T-helper 2 cell (primary cell): ENCODE measurements around the gene CLCN6.

ENCODE experiments used
- DNase-seq, 5 experiments: peaks; one replicate each; pipeline versions ENCODE4 v3.0.0 to v3.0.0-alpha.2; 2012 to 2022

The CLCN6 gene

DNA sequence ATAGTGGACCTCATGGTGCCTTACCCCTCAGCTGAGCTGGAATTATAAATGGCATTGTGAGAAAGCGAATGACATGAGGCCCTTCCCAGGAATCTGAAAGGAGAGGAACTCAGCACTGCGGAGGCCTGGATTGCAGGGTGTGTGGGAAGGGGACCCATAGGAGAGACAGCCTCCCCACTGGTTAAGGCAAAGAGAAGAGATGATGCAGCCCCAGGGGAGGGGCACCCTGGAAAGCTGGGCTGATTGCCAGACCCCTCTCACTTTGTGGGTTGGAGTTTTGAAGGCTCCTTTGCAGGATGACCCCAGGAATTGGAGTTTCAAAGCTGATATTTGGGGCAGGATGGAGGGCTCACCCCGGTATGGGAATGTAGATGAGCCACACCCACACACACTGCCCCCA lies 50.7 kb downstream of the CLCN6 start:
- no peak for DNase-seq

DNA sequence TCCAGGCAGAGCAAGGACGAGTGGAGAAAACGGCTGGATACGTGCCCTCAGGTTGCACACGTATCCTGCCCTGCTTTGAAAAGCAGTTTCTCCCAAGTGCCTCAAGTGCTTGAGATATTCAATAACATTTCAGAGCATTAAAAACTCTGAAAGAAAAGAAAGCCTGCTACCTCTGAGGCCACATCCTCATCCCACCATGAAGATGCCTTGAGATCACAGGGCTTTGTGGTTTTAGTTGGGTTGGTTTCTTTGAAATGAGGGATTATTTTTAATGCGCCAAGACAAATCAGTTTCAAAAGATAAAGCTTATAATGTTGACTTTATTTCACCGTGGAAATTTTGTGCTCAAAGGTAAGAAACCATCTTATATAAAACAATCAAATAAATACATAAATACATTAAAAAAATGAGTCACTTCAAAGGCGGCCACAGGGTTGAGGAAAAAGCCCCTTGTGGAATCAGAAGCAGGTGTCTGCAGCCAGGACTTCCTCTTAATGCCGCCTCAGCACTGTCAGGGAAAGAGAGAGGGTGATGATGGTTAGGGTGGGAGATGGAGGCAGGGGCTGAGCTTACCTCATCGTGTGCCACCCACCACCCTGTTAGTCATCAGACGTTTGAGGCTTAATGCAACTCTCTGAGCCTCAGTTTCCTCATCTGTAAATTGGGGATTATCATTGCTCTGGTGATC lies 51.3 kb downstream of the CLCN6 start:
- no peak for DNase-seq

DNA sequence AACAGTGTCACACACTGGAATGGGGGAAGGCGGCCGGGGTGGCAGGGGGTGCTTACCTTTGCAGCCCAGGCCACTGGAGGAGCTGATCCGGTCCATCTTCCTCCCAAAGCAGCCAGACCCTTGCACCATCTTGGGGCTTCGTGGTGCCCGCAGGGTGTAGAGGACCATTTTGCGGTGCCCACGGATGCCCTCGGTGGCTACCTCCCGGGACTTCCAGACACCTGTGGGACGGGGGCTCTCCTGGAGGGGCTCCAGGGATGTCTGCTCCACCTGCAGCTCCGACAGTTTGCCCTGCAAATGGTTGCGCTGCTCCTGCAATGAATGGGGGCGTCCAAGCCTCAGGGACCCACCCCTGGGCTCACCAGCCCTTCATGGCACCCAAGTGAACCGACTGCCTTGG lies 52.2 kb downstream of the CLCN6 start:
- no peak for DNase-seq

DNA sequence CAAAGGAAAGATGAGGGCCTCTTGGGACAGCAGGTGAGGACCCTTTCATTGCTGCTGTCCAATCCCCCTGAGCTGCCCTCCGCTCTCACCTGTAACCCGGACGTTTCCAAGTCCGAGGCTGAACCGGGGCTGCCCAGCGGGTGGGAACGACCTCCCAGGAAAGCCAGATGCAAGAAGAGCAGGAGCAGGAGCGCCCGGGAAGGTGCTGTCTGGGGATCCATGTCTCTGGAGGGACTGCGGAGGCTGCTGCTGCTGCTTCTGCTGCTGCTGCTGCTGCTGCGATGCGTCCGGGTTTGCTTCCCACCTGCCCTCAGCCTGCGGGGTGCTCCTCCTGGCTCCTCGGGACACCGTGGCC lies 52.6 kb downstream of the CLCN6 start, which contains the start of gene NPPB:
Gene NPPB, minus strand, starts transcription at position 333 of the 355 bp plus-strand sequence. Its CDS starts 112 bp downstream, at position 221.
- DNase-seq: no peak

DNA sequence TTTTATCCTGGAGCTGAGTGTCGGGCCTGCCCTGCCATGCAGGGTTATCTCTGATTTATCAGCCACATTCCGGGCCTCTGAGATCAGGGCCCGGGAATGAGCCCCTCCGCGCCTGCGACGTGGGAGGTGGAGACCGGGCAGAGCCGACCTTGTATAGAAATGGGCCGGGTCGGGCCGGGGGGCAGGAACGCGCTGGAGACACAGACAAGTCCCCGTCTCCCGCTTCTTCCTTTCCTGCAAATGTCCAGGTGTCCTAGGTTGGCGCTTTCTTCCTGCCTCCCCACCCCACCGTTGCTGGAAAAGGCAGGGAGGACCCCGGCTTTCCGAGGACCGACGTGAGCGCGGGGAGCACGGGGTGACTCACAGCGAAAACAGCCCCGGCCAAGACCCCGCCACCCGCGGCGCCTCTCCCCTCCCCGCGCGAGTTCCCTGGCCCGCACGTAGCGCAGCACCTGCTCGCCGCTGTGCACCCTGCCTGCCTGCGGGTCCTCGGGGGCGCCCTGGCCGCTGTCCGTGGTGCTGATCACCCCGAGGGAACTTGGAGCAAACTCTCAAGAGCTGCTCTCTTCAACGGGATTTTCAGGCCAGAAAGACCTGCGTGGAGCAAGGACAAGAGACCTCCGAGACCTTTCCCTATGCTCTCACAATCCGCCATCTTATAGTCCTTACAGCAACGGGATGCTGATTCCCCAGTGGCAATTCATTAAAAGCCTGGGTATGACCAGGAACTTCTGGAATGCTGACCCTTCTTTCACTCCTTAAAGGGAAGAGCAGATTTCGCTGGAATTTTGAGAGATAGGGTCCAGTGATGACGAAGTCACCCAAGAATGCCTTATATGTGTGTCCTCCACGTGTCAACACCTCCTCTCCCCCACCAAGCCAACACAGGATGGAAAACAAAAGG lies 53.2 kb downstream of the CLCN6 start:
- DNase-seq: peak; percentile 45 to 68 (median 61)

DNA sequence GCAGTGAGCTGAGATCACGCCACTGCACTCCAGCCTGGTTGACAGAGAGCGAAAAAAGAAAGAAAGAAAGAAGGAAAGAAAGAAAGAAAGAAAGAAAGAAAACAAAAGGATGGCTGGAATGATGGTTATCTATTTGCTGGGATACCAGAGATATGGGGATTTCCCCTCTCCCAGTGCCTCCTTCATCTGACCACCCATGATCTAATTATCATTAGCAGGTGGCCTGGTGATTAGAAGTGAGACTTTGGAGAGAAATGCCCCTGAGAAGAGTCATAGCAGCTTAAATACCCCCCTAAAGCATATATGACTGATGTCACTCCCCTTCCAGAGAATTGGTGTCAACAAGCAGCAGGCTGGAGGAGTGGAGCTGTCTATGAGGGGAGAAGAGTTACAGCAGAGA lies 54.1 kb downstream of the CLCN6 start:
- DNase-seq: no peak

DNA sequence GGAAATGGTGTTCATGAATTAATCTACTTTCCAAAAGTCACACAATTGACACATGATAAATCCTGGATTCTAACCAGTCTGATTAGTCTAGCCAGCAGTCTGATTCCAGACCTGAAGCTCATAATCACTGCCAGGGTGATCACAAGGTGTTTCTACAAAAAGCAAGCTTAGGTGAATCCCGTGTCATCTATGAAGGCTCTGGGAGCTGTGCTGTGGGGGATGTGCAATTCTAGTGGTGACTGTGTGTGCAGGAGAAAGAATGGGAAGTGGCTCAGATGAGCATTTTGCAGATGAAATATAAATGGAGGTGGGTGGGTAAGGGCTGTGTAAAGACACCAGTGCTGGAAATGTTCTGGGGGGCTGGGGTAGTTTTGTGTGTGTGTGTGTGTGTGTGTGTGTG lies 54.6 kb downstream of the CLCN6 start:
- DNase-seq: no peak

DNA sequence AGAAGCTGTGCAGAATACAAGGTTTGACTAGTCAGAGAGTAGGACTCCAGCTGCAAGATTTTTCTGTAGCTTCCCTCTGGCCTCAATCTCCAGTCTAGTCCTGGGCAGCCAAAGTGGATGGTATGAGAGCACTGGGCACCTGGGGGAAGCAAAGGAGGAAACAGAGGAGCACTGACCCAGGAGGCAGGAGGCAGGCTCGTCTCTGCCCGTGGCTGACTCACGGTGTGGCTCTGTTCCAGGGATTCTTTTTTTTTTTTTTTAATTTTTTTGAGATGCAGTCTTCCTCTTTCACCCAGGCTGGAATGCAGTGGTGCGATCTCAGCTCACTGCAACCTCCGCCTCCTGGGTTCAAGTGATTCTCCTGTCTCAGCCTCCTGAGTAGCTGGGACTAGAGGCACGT lies 56.9 kb downstream of the CLCN6 start:
- DNase-seq: no peak

DNA sequence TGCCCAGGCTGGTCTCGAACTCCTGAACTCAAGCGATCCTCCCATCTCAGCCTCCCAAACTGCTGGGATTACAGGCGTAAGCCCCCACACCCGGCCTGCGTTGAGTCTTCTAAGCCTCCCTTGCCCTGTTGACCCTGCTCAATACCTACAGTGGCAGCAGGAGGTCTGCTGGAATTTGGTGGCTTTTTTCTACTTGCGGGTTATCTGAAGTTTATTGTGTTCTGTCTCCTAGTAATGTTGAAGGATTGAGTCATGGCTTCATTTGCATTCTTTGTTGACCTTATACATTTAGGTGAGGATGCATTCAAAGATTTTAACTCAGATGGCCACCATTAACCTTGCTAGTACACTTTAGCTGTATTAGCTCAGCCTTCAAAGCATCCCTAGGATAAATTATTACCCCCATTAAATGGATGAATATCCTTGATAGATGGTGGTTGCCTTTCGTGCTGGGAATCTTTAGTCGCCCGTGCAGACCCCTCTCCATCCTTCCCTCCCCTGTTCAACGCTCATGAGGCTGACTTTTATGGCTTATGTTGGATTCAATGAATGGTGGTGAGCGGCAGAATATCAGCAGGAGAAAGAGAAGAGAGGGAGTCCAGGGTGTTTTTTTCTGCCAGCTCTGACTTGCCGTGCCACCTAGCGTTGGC lies 62.5 kb downstream of the CLCN6 start:
- no peak for DNase-seq

DNA sequence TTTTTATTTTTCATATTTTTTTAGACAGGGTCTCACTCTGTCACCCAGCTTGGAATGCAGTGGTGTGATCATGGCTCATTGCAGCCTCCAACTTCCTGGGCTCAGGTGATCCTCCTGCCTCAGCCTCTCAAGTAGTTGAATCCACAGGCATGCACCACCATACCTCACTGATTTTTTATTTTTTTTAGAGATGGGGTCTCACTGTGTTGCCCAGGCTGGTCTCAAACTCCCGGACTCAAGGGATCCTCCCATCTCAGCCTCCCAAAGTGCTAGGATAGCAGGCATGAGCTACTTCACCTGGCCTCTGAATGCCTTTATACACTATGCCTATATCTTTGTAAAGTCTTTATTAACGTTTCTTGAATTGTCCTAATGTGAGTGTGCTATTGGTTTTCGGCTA lies 63.1 kb downstream of the CLCN6 start:
- DNase-seq: no peak

DNA sequence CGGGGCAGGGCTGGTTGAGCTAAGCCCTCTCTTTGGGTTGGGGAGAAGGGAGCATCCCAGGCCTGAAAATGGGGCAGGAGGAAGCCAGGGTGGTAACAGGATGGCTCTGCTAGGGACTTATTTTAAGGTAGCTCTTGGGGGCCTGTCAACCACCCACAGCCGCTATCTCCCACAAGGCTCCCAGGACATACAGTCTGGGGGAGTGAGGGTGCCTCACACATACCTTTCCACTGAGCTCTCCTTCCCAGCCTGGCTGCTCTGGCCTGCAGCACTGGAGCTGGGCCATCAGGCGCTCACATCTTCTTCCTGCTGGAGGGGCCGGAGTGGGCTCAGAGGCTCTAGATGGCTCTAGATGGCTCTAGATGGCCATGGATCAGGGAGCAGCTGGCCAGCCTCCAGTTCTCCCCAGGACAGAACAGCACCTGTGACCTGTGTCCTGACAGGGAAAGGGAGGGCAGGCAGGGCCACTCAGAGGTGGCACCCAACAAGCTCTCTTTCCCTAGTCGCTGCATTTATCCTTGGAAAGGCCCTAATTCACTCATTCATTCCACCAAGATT lies 63.7 kb downstream of the CLCN6 start:
- DNase-seq: no peak

DNA sequence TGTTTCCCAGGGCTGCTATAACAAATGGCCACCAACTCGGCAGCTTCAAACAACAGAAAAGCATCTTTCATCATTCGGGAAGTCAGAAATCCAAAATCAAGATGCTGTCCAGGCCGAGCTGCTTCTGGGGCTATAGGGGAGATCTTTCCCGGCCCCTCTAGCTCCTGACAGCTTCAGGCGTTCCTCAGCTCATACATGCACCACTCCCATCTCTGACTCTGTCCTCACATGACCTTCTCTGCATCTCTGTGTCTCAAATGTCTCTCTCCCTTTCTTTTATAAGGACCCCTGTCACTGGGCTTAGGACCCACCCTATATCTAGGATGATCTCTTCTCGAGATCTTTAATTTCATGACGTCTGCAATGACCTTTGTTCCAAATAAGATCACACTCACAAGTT lies 66.6 kb downstream of the CLCN6 start:
- no peak for DNase-seq

DNA sequence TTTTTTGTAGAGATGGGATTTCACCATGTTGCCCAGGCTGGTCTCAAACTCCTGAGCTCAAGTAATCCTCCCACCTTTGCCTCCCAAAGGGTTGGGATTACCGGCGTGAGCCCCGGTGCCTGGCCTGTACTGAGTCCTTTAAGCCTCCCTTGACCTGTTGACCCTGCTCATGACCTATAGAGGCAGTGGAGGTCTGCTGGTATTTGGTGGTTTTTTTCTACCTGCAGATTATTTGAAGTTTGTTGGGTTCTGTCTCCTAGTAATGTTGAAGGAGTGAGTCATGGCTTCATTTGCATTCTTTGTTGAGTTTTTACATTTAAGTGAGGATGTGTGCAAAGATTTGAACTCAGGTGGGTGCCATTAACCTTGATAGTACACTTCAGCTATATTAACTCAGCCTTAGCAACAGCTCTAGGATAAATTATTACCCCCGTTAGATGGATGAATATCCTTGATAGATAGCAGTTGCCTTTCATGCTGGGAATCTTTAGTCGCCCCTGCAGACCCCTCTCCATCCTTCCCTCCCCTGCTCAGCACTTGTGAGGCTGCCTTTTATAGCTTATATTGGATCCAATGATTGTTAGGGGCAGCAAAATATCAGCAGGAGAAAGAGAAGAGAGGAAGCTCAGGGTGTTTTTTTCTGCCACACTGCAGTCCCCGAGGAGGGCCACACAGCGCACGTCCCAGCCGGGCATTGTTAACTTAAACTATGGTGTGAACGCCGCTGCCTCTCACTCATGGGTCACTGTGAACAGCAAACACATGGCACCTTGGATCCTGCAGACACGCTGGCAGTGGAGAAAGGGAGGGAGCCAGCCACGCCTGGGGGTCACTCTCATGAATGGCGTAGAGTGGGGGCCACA lies 67.6 kb downstream of the CLCN6 start:
- no peak for DNase-seq

DNA sequence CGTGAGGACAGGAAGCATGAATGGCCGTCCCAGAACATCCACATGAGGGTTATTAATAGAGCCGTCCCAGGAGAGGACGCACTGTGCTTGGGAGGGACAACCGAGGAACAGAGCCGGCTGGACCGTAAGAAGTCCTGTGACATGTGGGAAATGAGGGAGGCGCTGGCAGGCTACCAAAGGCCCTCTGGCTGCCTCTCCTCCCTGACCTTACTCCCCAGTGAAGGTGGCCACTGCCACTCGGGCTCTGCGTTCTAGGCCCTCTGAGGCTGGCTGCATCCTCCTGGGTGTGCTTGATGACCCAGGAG lies 68.2 kb downstream of the CLCN6 start:
- DNase-seq: no peak

DNA sequence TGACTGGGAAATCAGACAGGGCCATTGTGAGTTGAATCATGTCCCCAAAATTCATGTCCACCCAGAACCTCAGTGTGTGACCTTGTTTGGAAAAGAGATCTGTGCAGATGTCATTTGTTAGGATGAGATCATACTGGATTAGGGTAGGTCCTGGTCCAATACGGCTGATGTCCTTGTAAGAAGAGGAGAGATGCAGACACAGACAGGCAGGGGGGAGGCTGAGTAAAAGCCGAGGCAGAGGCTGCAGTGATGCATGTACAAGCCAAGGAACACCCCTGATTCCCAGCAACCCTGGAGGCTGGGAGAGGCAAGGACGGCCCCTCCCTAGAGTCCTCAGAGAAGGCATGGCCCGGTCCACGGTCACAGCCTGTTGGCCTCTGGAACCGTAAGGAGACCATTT lies 68.6 kb downstream of the CLCN6 start:
- DNase-seq: no peak

DNA sequence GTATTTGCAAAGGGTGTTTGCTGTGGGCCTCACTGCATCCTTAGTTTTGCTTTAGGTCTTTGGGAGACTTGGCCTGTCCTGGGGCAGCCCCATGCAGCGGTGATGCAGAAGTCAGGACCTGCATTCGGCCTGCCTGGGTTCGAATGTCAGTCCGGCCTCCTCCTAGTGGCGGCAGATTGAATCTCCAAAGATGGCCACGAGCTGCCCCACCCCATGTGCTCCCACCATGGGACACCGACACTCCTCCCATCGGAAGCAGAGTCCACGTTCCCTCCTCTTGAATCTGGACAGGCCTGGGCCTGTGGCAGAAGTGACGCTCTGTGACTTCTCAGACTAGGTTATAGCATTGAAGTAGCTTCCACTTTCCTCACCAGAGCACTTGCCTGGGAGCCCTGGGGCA lies 69.1 kb downstream of the CLCN6 start:
- DNase-seq: no peak

DNA sequence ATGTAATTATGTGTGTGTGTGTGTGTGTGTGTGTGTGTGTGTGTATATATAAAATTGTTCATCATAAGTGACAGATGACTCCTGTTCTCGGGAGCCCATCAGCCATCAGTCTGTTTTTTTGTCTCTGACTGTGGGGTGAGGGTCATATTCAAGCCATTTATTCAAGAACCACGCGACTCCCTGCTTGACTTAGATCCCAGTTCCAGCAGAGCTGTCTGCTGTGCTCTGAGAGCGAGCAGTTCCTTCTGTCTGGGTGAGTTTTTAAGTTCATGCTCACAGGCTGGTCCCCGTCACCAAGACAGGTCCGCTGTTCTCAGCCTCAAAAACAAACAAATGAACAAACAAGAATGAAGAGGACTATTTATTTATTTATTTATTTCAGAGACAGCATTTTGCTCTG lies 71.1 kb downstream of the CLCN6 start:
- no peak for DNase-seq

DNA sequence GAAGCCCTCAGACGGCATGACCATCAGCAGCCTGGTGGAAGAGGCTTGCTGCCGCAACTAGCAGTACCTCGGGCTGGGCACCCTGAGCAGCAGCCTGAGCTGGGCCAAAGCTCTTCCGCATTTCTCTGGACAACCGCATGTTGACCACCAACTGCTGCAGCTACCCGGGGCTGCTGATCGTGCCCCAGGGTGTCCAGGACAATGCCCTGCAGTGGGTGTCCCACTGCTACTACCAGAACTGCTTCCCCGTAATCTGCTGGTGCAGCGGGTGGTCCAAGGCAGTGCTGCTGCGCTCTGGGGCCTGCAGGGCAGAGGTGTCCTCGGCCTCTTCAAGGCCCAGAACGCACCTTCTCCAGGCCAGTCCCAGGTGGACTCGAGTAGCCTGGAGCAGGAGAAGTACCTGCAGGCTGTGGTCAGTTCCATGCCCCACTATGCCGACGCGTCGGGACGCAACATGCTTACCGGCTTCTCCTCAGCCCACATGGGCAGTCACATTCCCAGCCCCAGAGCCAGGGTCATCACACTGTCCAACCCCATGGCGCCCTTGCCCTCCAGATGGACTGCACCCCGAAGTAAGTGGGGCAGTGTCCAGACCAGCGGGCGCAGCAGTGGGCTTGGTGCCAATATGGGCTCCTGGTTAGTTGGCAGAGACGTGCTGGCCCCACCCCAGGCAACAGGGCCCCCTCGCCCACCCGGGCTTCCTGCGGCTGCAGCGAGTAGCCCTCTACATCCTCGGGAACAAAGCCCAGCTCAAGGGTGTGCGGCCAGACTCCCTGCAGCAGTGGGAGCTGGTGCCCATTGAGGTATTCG lies 72.3 kb downstream of the CLCN6 start:
- no peak for DNase-seq

DNA sequence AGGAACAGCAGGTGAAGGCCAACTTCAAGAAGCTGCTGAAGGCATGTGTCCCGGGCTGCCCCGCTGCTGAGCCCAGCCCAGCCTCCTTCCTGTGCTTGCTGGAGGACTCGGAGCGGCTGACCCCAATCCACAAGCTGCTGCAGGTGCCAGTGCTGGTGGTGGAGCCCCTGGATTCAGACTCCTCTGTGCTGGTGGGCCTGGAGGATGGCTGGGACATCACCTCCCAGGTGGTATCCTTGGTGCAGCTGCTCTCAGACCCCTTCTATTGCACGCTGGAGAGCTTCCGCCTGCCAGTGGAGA lies 72.8 kb downstream of the CLCN6 start:
- no peak for DNase-seq

DNA sequence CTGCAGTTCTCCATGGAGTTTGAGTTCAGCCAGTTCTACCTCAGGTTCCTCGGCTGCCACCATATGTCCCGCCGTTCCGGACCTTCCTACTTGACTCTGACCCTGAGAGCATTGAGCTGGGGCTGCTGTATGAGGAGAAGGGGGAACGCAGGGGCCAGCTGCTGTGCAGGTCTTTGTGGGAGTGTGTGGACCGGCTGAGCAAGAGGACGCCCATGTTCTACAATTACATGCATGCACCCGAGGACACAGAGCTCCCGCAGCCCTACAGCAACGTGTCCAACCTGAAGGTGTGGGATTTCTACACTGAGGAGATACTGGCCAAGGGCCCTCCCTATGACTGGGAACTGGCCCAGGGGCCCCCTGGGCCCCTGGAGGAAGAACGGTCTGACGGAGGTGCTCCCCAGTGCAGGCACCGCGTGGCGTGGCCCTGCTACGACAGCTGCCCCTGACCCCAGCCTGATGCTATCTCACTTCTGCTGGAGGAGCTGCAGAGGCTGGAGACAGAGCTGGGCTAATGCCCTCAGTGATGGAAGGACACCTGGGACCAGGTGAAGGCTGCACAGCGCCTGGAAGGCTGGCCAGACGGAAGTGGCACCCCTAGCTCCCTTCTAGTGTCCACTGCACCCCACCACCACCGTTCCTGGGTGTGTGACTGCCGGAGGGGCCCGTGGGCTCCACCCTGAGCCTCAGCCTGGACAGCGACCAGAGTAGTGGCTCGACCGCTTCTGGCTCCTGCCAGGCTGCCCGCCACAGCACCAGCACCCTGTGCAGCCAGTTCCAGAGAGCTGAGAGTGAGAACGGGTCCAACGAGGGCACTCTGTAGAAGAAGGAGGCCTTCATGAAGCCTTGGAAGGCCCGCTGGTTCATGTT lies 73.6 kb downstream of the CLCN6 start:
- no peak for DNase-seq

DNA sequence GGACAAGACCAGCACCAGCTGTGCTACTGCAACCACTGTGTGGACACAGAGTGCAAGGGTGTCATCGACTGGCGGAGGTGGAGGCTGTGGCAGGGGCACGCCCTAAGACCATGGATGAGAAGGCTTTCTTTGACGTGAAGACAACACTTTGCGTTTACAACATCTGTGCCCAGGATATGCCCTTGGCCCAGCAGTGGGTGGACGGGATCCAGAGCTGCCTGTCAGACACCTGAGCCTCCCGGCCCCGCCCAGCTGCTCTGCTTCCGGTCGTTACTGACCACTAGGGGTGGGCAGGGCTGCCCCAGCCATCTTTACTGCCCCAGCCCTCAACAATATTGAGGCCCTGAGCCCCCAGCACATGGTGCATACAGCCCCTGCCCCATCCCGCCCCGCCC lies 74.2 kb downstream of the CLCN6 start:
- DNase-seq: no peak
